GM21367 (cell line): ENCODE results near the gene CHAF1A.

ENCODE experiments used
- ATAC-seq: cut with Tn5 transposase; IDR thresholded peaks from one replicate; pipeline ENCODE4 v1.9.1; 2021; ENCODE audit not compliant: unreplicated experiment

CHAF1A gene, protein sequence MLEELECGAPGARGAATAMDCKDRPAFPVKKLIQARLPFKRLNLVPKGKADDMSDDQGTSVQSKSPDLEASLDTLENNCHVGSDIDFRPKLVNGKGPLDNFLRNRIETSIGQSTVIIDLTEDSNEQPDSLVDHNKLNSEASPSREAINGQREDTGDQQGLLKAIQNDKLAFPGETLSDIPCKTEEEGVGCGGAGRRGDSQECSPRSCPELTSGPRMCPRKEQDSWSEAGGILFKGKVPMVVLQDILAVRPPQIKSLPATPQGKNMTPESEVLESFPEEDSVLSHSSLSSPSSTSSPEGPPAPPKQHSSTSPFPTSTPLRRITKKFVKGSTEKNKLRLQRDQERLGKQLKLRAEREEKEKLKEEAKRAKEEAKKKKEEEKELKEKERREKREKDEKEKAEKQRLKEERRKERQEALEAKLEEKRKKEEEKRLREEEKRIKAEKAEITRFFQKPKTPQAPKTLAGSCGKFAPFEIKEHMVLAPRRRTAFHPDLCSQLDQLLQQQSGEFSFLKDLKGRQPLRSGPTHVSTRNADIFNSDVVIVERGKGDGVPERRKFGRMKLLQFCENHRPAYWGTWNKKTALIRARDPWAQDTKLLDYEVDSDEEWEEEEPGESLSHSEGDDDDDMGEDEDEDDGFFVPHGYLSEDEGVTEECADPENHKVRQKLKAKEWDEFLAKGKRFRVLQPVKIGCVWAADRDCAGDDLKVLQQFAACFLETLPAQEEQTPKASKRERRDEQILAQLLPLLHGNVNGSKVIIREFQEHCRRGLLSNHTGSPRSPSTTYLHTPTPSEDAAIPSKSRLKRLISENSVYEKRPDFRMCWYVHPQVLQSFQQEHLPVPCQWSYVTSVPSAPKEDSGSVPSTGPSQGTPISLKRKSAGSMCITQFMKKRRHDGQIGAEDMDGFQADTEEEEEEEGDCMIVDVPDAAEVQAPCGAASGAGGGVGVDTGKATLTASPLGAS

DNA sequence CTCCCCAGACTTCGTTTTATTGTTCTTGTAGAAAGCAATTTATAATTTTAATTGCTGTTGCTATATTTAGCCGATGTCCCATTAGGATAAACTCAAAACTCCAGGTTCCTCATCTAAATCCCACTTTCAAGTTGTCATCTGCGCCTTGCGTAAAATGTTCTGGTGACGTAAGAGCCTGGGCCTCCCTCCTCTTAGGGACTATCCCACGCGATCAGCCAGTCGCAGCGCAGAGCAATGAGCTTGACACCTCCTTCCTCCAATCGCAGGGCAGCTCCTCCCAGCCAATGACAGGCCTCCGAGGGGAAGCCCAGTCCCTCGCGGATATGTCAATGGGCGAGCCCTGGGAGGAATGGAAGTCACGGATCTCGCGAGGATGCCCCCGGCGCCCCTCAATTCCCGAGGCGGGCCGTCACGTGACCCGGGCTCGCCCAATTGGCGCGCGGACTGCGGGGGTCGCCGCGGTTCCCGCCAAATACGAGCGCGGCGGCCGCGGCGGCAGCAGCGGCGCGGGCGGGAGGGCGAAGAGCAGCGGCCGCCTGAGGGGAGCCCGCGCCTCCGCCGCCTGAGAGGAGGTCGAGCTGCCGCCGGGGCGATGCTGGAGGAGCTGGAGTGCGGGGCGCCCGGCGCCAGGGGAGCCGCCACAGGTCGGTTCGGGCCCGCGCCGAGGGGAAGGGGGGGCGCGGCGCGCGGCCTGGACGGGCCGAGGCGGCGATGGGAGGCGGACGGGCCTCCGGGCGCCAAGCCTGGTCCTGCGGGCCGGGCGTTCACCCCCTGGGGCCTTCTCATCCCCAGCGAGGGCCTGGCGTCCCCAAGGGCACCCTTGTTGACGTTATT is at the start of gene CHAF1A:
Gene CHAF1A (plus strand): TSS at position 470 of the 834 bp plus-strand sequence. CDS start 123 bp downstream, at position 593.
- peak; percentile 69 for ATAC-seq

DNA sequence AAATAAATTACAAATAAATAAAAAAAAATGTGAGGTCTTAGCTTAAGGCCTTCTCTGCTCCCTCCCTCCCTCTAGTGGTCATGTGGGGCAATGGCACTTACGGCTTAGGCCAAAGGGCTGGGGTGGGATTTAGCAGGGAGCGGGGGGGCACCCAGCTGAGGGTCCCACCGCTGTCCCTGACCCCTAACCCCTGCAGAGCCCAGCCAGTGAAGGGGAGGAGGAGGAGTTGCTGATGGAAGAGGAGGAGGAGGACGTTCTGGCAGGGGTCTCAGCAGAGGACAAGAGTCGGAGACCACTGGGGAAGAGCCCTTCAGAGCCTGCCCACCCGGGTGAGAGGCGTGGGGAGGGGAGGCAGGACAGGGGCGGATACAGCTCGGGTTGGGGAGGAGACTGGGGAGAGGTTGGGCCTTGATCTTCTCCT is 49.7 kb upstream of the CHAF1A start:
- no peak for ATAC-seq

DNA sequence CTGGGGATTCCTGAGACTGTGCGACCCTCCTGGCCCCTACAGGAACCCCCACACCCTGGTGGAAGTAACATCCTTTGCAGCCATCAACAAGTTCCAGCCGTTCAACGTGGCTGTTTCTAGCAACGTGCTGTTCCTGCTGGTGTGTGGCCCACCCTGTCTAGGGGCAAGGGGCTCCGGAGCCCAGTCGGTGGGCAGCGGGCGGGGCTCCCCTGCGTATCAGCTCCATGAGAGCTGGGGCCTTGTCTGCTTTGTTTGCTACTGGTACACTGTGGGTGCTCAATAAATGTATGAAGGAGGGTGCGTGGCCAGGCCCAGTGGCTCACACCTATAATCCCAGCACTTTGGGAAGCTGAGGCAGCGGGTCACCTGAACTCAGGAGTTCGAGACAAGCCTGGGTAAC is 48.2 kb upstream of the CHAF1A start:
- ATAC-seq = no peak

DNA sequence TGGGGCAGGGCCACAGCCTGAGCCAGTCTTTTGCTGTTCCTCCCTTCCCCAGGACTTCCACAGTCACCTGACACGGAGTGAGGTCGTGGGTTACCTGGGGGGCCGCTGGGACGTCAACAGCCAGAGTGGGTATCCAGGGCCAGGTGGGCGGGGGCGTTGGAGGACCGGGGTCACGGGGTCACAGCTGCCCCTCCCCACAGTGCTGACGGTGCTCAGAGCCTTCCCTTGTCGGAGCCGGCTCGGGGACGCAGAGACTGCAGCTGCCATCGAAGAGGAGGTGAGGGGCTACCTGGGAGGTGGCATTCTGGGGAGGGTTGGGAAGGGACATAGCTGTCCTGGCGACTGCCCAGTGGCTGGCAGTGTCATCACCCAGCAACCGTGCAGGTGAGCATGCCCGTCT is 47.5 kb upstream of the CHAF1A start:
- ATAC-seq = no peak

DNA sequence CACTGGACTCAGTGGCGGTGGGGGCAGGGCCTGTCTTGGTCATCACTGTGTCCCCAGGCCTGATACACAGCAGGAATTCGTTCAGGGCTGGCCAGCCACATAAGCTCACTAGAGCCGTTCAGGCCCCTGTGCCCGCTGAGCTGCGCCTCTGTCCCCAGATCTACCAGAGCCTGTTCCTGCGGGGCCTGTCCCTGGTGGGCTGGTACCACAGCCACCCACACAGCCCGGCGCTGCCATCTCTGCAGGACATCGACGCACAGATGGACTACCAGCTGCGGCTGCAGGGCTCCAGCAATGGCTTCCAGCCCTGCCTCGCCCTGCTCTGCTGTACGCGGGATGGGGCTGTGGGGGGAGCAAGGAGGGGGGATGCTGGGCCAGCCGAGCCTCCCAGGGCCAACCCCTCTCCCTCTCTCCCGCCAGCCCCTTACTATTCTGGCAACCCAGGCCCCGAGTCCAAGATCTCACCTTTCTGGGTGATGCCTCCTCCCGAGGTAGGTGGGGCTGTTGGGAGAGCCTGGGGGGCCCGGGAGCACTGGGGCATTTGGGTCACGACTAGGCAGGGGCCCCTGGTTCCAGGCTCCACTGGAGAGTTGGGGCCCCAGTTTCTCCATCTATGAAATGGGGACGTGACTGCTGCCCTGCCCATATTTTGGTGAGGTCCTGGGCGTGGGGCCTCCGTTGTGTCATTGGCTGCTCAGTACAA is 45.2 kb upstream of the CHAF1A start:
- no peak for ATAC-seq

DNA sequence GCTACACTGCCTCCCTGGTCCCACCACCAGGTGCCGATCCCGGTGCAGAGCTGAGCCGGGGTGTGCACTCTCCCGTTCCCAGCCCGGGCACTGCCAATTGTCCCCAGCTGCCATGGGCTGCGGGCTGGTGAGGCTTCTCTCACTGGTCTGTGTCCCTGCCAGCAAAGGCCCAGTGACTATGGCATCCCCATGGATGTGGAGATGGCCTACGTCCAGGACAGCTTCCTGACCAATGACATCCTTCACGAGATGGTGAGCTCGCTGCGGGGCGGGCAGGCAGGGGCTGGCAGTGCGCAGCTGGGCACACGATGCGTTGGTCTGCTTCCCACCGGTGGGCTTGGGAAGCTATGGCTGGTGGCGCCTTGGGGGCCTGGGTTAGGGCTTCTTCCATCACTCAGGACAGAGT is 44.5 kb upstream of the CHAF1A start:
- ATAC-seq = no peak

DNA sequence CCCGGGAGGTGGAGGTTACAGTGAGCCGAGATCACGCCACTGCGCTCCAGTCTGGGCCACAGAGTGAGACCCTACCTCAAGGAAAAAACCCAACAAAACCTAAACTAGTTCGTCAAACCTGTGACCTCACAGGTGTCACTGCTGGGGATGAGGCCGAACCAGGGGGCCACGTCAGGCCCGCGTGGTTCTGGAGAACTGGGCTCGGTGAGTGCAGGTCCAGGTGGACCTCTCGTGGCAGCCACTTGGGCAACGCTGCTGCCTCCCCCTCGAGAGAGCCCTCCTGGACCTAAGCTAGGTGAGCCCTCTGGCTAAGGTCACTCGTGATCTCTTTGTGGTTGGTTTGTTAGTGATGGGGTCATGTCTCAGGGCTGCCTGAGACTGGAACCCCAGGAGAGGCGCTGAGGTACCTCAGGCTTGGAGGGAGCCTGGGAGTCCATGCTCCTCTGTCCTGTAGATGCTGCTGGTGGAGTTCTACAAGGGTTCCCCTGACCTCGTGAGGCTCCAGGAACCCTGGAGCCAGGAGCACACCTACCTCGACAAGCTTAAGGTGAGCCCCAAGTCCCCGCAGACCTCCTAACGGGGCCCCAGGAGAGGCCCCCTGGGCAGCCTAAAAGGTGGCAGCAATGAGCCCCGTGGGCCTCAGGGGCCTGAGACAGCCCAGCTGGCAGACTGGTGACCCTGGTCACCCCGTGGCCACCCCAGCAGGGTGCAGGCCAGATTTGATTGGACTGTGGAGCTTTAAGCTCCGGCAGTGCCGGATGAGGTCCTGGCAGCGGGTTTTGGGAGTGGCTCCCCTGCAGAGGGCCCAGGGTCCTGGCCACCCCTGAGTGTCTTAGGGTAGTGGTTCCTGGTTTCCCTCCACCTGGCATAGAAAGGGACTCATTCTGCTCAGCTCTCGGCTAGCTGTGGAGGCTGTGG is 43.5 kb upstream of the CHAF1A start:
- ATAC-seq = no peak

DNA sequence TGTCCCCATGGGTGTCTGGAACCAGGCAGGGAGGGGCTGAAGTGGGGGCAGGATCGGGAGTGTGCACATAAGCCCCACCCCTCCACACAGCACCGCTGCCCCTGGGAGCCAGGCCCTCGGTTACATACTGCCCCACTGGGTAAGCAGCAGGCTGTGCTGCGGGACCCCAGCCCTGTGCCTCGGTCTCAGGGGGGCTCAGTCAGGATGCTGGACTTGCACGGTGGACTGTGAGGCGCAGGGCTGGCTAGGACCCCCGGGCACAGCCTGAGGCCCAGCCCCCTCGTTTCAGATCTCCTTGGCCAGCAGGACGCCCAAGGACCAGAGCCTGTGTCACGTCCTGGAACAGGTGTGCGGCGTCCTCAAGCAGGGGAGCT is 42.8 kb upstream of the CHAF1A start:
- ATAC-seq = no peak

DNA sequence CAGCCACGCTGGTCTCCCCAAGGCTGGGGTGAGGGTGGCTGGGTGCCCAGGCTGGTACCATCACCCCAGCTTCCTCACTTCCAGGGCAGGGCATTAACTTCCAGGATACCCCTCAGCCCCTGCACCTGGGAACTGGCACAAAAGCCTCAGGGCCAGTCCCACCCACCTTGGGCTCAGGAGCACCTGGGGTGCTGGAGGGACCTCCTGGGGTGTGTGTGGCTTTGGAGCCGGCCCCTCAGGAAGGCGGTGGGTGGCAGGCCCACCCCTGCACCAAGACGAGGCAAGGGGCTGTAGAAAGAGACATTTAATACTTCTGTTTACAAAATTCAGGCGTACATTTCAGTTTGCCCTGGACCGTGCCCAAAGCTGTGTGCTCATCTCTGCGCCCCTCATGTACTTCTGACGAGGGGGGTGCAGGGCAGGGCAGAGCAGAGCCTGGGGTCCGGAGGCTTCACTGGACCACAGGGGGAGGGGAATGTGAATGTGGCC is 42.3 kb upstream of the CHAF1A start:
- no peak for ATAC-seq

DNA sequence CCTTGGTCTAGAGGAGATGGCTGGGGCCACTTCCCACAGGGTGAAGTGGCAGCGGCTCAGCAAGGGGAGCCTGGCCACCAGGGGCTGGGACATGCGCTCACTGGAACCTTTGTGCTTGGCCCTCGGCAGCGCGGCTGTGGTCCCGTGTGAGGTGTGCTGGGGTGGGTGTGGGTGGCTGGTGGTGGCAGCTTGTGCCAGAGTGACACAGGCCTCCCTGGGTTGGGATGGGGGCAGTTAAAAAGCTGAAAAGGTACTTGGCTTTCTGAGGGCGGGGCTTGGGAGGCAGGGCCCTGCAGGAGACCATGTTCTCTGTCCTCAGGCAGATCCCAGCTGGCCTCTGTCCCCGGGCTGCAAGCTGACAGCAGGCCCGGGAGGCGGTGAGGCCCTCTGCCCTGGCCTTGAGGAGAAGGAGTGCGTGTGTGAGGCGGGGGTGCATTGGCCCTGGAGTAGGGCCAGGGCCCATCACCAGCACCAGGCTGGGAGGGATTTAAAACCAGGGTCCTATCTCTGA is 41.7 kb upstream of the CHAF1A start:
- ATAC-seq = no peak

DNA sequence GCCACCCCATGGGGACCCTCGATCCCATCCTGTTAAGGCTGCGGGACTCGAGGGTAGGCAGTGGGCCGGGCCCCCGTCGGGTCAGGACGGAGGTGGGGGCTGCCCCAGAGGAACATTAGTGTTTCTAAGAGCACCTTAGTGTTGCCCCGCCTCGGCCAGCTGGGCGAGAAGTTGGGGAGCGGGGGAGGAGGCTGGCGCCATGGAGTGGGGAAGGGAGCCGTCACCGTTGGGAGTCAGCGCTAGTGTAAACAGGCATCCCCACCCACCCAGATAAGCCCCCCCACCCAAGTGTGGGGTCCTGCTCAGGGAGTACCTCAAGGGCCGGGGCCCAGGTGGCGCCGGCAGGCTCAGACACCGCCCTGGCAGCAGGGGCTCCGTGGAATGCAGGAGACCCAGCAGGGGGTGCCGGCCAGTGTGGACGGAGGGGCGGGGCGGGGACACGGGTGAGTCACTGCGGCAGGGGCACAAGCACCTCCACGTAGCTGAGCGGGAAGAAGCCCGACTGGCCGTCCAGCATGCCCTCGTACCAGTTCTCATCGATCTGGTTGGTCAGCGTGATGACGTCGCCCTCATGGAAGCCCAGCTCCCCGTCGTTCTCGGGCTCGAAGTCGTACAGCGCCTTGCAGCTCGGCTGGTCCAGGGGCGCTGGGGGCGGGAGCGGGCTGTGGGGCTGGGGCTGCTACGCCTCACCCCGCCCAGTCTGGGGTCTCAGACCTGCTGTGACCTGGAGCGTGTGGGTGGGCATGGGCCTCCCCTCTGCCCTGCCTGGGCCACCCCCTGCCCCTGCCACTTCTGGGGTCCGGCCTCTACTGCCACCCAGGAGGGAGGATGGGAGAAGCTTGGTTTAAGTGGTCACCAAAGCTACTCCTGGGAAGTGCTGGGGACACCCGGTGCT is 41.0 kb upstream of the CHAF1A start:
- no peak for ATAC-seq

DNA sequence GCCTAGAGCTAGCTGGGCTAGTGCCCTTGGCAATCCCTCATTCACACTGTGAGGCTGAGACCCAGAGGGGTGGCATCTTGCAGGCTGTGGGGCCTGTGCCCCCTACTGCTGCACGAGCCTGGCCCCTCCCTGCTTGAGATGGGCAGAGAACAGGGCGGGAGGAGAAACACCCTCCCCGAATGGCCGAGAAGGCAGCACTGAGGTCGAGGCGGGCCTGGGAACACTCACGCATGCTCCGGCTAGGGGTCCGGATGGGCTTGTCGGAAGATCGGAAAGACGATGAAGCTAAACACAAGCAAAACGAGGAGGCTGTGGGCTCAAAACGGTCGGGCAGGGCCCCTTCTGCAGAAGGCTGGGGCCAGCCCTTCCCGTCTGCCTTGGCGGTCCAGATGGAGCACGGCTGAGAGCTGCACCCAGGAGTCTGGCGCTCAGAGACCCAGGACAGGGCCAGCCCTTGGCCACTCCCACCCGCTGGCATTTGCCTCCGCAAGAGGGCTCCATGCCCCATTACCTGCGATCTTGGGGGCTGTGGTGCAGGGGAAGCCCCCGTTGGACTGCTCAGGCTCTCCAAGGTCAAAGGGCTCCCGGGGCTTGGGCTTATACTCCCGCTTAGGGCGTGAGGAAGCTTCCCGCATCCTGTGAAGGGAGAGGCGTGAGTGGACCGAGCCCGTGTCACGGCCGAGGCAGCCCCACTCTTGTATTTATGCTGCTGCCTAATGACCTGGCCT is 40.2 kb upstream of the CHAF1A start:
- ATAC-seq = no peak

DNA sequence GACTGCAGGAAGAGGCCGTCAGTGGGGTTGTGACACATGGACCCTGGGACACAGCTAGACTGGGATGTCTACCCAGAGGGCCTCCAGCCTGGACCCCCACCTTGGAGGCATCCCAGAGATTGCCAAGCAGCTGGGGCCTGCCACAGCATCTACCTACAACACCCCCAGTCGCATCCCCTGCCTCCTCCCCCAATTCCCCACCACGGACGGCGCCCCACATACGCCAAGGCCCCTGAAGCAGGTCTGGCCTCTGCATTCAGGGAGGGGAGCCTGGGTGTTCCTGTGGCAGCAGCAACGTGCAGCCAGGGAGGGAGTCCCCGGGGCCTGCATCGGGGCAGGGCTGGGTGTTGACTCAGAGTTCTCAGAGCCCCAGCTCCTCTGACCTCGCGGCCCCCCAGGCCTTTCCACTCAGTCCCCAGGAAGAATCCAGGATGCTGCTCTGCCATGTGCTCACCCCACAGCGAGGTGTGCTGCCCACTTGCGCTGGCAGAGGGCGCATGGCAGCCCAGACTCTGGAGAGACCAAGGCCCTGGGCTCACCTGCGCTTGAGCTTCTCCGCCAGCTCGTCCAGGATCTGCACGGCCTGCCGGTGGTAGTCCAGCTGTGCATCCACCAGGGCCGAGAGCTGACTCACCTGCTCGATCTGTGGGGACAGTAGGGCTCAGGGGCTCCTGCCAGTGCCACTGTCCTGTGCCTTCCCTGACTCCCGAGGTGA is 39.5 kb upstream of the CHAF1A start:
- no peak for ATAC-seq

DNA sequence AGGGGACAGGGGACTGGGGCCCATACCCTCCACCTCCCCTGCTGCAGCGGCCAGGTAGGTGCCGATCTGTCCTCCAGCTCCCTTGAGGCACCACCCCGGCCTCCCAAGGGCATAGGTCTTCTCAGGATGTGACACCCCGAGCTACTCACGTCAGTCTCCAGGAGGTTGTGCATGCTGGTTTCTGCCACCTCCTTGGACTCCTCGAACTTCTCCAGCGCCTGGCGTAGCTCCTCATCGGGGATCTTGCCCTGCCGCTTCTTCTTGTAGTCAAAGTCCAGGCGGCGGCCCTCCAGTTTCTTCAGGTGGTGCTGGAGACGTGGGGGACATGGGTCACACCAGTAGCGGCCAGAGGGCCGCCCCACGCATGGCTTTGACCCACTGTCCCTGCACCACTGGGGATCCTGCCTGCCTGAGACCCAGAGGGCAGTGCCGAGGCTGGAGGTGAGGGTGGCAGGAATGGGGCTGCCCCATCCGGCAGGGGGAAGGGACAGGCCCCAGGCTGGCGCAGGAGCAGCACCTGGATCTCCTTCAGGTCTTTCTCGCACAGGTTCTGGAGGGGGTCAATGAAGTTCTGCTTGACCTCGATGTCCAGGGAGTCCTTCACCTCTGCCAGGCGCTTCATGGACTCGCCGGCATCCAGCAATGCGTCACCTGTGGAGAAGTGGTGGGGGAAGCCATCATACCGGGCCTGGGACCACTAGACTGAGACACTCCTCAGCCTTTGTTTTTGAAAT is 38.7 kb upstream of the CHAF1A start:
- ATAC-seq = no peak

DNA sequence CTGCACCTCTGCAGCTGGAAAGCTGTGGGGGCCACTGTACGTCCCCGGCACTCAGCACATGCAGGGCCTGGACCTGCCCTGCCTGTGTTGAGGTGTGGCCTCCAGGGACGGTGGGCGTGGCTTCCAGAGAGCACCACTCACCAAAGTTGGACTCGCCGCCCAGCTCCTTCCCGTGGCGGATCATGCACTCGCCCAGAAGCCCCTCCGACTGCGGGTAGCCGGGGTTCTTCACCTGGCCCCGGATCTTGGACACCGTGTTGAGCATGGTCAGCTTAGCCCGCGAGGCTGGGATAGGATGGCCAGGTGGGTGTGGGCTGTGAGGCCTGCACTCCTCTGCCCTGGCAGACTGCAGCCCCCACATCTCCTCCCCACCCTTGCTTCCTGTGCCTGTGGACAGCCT is 37.1 kb upstream of the CHAF1A start:
- no peak for ATAC-seq
